ENCODE results near the gene FGF2. TPM values are rescaled to one million over a fixed set of nuclear protein-coding genes. Genes with fewer than 3 reads are reported as not detected.
"Not testable (repeated sequence)": the region's sequence is repeated elsewhere in the genome, so short reads cannot be mapped to it uniquely, and the experiment has no call there.

FGF2 gene
- total RNA-seq, 1 experiment from 2014 or later: 42.9 TPM

DNA sequence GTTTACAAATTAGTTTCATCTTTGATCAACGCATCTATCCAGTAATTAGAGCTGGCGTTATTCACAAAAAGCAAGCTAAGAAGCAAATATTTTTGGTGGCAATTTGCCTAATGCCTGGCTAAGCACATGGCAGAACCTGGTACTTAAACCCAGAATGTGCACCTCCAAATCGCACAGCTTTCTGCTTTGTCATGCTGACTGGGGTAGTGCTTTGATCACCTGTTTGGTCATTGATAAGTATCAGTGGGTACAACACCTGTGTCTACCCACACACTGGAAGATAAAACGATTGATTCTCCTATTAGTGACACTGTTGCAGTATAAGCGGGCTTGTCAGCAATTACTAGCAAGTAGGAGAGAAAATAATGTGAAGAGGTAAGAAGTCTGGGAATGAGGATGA is 93.8 kb downstream of the FGF2 start:
- Histone ChIP-seq H3K27ac (no peak overlapping the region), H3K27me3 (replicated peaks) (no peaks in the 10 kb centered on the region), H3K4me3 (no peak overlapping the region), H3K9me3 (replicated peaks) (no peaks in the 10 kb centered on the region), H3K36me3 (peaks cover 13% of the 10 kb centered on the region), H3K4me1 (replicated peaks) (peaks cover 35% of the 10 kb centered on the region)
- no peak for DNase-seq (ENCODE audit: low read depth in 1 of 2, low spot score in 2 of 2)

DNA sequence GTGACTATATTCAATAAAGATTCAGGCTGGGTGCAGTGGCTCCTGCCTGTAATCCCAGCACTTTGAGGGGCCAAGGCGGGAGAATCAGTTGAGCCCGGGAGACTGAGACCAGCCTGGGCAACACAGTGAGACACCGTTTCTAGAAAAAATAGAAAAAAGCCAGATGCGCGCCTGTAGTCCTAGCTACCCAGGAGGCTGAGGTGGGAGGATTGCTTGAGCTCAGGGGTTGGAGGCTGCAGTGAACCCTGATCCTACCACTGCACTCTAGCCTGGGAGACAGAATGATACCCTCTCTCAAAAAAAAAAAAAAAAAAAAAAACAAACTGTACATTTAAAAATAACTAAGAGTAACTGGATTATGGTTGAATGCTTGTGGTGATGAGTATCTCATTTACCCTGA is 94.7 kb downstream of the FGF2 start:
- peak overlapping the region; percentile 59 for H3K27ac ChIP-seq
- H3K36me3 ChIP-seq: peaks cover 13% of the 10 kb centered on the region
- peak overlapping the region; percentile 86 for H3K4me3 ChIP-seq
- H3K27me3 ChIP-seq (replicated peaks): no peaks in the 10 kb centered on the region
- no peak for DNase-seq (ENCODE audit: low read depth in 1 of 2, low spot score in 2 of 2)
- H3K9me3 ChIP-seq (replicated peaks): no peaks in the 10 kb centered on the region
- peaks cover 35% of the 10 kb centered on the region for H3K4me1 ChIP-seq (replicated peaks)

DNA sequence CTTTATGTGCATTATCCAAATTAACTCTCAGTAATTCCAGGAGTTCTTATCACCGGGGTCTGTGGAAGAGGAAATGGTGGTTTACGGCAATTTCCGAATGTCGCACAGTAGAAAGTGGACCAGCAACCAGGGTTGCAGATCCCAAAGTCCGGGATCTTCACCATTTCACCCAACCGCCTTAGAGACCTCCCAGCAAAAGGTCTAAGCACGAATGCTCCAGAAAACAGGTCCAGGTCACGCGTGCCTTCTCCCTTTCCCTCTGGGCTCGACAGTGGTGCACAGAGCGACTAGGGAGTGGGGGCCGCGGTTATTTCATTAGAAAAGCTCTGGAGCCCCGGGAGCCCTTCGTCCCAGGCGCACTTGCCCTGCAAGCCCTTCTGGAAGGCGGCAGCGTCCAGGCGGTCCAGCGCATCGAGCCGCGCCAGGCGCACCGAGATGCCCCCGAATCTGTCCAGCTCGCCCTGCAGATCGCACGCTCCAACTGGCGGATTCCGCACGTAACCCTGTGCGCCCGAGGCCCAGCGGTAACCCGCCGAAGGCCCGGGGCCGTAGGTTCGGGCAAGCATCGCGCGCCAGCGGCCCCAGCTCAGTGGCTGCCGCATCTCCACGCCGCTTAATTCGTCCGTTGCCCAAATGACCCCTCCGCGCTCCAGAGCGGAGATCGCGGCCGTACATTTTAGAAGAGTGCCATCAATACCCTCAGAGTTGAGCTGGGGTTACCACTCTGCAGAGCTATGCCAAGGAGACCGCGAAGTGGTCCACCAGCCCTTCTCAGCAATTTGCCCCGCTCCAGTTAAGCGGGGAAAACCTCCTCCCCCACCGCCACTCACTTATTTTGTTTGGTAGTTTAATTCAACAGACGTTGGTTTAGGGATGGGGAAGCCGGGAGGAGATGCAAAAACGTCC is 95.6 kb downstream of the FGF2 start, which contains the start of gene NUDT6:
Gene NUDT6, minus strand, starts transcription at position 627 of the 906 bp plus-strand sequence. Its CDS starts 25 bp downstream, at position 602.
- Histone ChIP-seq H3K4me1 (replicated peaks) (peaks cover 28% of the 10 kb centered on the region), H3K36me3 (peaks cover 7% of the 10 kb centered on the region), H3K27me3 (replicated peaks) (no peaks in the 10 kb centered on the region), H3K4me3 (peak within 1 kb of the TSS; percentile 86), H3K9me3 (replicated peaks) (no peaks in the 10 kb centered on the region), H3K27ac (peak within 1 kb of the TSS; percentile 59)
- peak; percentile 66 to 82 for DNase-seq (ENCODE audit: low read depth in 1 of 2, low spot score in 2 of 2)

DNA sequence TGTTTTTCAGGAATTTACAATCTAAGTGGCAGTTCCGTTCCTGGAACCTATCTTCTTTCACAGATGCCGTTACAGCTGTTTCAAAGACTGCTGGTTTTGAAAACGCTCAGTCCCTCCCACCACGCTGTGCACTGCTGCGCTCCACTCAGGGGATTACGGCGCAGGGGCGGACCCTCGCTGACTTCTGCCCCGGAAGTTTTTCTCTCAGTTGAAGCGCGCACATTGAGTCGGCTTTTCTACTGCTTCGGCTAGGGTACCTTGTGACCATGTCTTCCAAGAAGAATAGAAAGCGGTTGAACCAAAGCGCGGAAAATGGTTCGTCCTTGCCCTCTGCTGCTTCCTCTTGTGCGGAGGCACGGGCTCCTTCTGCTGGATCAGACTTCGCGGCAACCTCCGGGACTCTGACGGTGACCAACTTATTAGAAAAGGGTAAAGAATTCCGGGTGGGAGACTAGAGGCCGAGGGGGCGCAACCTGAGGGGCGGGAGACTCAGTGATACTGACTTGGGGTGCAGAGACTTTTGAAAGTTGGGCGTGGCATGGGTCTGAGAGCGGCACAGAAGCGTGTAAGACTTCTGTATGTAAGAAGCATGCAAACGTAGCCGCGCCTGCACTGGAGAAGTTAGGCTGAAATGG is 96.4 kb downstream of the FGF2 start:
- DNase-seq (ENCODE audit: low read depth in 1 of 2, low spot score in 2 of 2): peak in 1 of 2 experiments; percentile 82
- peak overlapping the region; percentile 86 for H3K4me3 ChIP-seq
- H3K4me1 ChIP-seq (replicated peaks): peaks cover 20% of the 10 kb centered on the region
- H3K27me3 ChIP-seq (replicated peaks): no peaks in the 10 kb centered on the region
- peaks cover 11% of the 10 kb centered on the region for H3K36me3 ChIP-seq
- H3K9me3 ChIP-seq (replicated peaks): no peaks in the 10 kb centered on the region
- H3K27ac ChIP-seq: peak overlapping the region; percentile 59

DNA sequence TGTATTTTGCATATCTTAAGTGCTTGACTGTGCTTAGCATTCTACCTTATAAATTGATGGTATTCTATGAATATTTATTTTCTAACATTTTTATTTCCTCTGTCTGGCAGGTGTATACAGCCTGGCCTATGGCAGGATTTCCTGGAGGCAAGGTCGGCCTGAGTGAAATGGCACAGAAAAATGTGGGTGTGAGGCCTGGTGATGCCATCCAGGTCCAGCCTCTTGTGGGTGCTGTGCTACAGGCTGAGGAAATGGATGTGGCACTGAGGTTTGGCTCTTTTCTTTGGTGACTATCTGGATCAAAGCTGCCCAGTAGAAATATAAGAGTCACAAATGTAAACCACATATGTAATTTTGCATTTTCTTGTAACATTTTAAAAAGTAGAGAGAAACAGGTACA is 102.3 kb downstream of the FGF2 start:
- DNase-seq (ENCODE audit: low read depth in 1 of 2, low spot score in 2 of 2): no peak
- peaks cover 6% of the 10 kb centered on the region for H3K4me1 ChIP-seq (replicated peaks)
- H3K9me3 ChIP-seq (replicated peaks): no peaks in the 10 kb centered on the region
- no peak overlapping the region for H3K27ac ChIP-seq
- H3K36me3 ChIP-seq: peaks cover 39% of the 10 kb centered on the region
- no peak overlapping the region for H3K4me3 ChIP-seq
- H3K27me3 ChIP-seq (replicated peaks): no peaks in the 10 kb centered on the region

DNA sequence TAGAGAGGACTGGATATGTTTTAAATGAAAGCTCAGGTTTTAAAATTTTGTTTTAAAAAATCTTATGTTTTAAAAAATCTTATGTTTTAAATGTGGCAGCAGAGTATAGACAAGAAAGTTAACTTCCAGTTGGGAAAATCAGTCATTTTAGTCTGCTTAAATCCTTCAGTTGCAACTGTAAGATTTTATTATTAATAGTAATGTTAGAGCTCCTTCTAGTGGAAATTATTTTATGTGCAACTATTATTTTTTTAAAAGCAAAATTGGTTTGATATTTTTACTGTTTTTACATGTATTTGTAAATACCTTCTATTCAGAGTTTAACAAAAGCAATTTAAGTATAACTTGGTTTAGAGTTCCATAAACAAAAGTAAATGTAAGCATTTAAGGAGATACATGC is 104.2 kb downstream of the FGF2 start:
- DNase-seq (ENCODE audit: low read depth in 1 of 2, low spot score in 2 of 2): peak in 1 of 2 experiments; percentile 20
- Histone ChIP-seq H3K9me3 (replicated peaks) (no peaks in the 10 kb centered on the region), H3K27me3 (replicated peaks) (no peaks in the 10 kb centered on the region), H3K27ac (no peak overlapping the region), H3K4me1 (replicated peaks) (no peaks in the 10 kb centered on the region), H3K36me3 (peaks cover 56% of the 10 kb centered on the region), H3K4me3 (no peak overlapping the region)

DNA sequence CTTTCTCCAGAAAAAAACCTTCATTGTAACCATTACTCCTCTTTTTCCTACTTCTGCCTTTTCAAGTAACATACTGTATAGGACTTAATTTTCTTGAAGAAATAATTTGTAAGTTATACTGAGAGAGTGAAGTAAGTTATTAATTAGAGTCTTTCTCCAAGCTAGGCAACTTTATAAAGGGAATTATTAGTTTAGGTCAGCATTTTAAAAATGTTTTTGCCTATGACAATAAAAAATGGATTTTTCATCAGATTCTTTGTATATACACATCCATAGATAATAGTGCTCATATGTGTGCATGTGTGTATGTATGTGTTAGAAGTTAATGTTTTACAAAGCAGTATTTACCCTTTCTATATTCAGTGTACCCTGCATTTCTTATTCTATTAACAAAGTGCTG is 106.1 kb downstream of the FGF2 start:
- H3K27me3 ChIP-seq (replicated peaks): no peaks in the 10 kb centered on the region
- H3K9me3 ChIP-seq (replicated peaks): no peaks in the 10 kb centered on the region
- DNase-seq (ENCODE audit: low read depth in 1 of 2, low spot score in 2 of 2): no peak
- no peak overlapping the region for H3K27ac ChIP-seq
- H3K4me3 ChIP-seq: no peak overlapping the region
- H3K4me1 ChIP-seq (replicated peaks): no peaks in the 10 kb centered on the region
- peaks cover 67% of the 10 kb centered on the region for H3K36me3 ChIP-seq

DNA sequence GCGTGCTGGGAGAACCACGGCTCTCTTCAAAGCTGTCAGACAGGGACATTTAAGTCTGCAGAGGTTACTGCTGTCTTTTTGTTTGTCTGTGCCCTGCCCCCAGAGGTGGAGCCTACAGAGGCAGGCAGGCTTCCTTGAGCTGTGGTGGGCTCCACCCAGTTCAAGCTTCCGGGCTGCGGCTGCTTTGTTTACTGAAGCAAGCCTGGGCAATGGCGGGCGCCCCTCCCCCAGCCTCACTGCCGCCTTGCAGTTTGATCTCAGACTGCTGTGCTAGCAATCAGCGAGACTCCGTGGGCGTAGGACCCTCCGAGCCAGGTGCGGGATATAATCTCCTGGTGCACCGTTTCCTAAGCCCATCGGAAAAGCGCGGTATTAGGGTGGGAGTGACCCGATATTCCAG is 118.5 kb downstream of the FGF2 start:
- peaks cover 38% of the 10 kb centered on the region for H3K36me3 ChIP-seq
- not testable (repeated sequence) for H3K4me1 ChIP-seq (replicated peaks); H3K27me3 ChIP-seq (replicated peaks); H3K9me3 ChIP-seq (replicated peaks); DNase-seq (ENCODE audit: low read depth in 1 of 2, low spot score in 2 of 2); H3K4me3 ChIP-seq; H3K27ac ChIP-seq

DNA sequence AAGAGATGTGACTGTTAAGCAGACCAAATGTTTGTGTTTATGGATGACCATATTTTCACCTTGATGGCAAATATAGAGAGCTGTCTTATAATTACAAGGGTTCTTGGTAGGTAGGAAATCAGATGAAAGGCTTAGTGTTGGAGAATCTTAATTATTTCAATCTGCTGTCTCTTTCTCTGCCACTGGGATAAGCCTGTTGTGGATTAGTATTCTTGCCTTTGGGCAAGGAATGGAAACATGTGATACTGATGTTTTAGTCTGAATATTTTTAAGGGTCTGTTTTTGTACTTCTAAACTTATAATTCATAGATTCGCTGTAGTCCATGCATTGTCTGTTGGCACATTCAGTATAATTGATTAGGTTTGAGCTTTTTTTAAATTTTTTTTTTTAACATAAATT is 119.5 kb downstream of the FGF2 start:
- Histone ChIP-seq H3K9me3 (replicated peaks) (no peaks in the 10 kb centered on the region), H3K27me3 (replicated peaks) (no peaks in the 10 kb centered on the region), H3K36me3 (peaks cover 46% of the 10 kb centered on the region), H3K4me3 (no peak overlapping the region), H3K27ac (no peak overlapping the region), H3K4me1 (replicated peaks) (no peaks in the 10 kb centered on the region)
- DNase-seq (ENCODE audit: low read depth in 1 of 2, low spot score in 2 of 2): no peak

Other genes with a start within 250 kb of the FGF2 start
- gene IL21, start 205.8 kb upstream of the FGF2 start, total RNA-seq (2014; rRNA removed; shearing (Covaris generic)): not detected in 2 replicates
- 2.9 and 3.3 TPM in 2 replicates for gene BBS12, start 94.1 kb upstream of the FGF2 start, total RNA-seq (2014; rRNA removed; shearing (Covaris generic))
- 11.1 and 13.7 TPM in 2 replicates for gene NUDT6, start 95.8 kb downstream of the FGF2 start, total RNA-seq (2014; rRNA removed; shearing (Covaris generic))

All from SJSA1 (cell line).